ENCODE measurements around the gene NF2.
"Not testable (repeated sequence)": the region's sequence is repeated elsewhere in the genome, so short reads cannot be mapped to it uniquely, and the experiment has no call there.

Gene NF2

DNA sequence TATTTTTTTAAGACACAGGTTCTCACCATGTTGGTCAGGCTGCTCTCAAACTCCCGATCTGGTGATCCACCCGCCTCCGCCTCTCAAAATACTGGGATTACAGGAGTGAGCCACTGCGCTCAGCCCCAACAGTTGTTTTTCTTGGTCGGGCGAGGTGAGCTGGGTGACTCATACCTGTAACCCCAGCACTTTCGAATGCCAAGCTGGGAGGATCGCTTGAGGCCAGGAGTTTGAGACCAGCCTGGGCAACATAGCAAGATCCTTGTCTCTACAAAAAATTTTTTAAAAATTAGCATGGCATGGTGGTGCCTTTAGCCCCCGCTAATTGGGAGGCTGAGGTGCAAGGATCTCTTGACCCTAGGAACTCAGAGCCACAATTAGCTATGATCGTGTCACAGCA is 7.0 kb upstream of the NF2 start:
- TF ChIP-seq, protein P1, sequence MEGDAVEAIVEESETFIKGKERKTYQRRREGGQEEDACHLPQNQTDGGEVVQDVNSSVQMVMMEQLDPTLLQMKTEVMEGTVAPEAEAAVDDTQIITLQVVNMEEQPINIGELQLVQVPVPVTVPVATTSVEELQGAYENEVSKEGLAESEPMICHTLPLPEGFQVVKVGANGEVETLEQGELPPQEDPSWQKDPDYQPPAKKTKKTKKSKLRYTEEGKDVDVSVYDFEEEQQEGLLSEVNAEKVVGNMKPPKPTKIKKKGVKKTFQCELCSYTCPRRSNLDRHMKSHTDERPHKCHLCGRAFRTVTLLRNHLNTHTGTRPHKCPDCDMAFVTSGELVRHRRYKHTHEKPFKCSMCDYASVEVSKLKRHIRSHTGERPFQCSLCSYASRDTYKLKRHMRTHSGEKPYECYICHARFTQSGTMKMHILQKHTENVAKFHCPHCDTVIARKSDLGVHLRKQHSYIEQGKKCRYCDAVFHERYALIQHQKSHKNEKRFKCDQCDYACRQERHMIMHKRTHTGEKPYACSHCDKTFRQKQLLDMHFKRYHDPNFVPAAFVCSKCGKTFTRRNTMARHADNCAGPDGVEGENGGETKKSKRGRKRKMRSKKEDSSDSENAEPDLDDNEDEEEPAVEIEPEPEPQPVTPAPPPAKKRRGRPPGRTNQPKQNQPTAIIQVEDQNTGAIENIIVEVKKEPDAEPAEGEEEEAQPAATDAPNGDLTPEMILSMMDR (IDR thresholded peaks at IDR 0.05; ENCODE audit: poor library complexity, severe bottlenecking) = no peak
- Histone ChIP-seq H3K36me3 (ENCODE audit: low read depth) (no peaks in the 10 kb centered on the region), H3K27ac (ENCODE audit: poor library complexity, severe bottlenecking) (no peak overlapping the region), H3K4me1 (ENCODE audit: insufficient read depth, poor library complexity, severe bottlenecking) (no peaks in the 10 kb centered on the region), H3K9me3 (ENCODE audit: severe bottlenecking) (no peaks in the 10 kb centered on the region), H3K27me3 (ENCODE audit: insufficient read depth, poor library complexity, severe bottlenecking) (no peaks in the 10 kb centered on the region), H3K4me3 (ENCODE audit: severe bottlenecking) (no peak overlapping the region)
- no peak for ATAC-seq (ENCODE audit: low read depth)
- no peak for DNase-seq (ENCODE audit: low spot score)

DNA sequence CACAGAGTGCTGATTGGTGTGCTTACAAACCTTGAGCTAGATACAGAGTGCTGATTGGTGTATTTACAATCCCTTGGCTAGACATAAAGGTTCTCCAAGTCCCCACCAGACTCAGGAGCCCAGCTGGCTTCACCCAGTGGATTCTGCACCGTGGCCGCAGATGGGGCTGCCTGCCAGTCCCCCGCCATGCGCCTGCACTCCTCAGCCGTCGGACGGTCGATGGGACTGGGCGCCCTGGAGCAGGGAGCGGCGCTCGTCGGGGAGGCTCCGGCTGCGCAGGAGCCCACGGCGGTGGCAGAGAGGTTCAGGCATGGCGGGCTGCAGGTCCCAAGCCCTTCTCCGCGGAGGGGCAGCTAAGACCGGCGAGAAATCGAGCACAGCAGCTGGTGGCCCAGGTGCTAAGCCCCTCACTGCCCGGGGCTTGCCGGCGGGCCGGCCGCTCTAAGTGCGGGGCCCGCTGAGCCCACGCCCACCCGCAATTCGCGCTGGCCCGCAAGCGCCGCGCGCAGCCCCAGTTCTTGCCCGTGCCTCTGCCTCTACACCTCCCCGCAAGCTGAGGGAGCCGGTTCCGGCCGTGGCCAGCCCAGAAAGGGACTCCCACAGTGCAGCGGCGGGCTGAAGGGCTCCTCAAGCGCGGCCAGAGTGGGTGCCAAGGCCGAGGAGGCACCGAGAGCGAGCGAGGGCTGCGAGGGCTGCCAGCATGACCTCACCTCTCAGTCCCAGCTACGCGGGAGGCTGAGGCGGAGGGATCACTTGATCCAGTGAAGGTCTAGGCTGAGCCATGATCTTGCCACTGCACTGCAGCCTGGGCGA is 5.4 kb upstream of the NF2 start:
- H3K4me1 ChIP-seq (ENCODE audit: insufficient read depth, poor library complexity, severe bottlenecking); H3K9me3 ChIP-seq (ENCODE audit: severe bottlenecking); H3K27me3 ChIP-seq (ENCODE audit: insufficient read depth, poor library complexity, severe bottlenecking); DNase-seq (ENCODE audit: low spot score); H3K4me3 ChIP-seq (ENCODE audit: severe bottlenecking); H3K27ac ChIP-seq (ENCODE audit: poor library complexity, severe bottlenecking); H3K36me3 ChIP-seq (ENCODE audit: low read depth); ATAC-seq (ENCODE audit: low read depth): not testable (repeated sequence)

DNA sequence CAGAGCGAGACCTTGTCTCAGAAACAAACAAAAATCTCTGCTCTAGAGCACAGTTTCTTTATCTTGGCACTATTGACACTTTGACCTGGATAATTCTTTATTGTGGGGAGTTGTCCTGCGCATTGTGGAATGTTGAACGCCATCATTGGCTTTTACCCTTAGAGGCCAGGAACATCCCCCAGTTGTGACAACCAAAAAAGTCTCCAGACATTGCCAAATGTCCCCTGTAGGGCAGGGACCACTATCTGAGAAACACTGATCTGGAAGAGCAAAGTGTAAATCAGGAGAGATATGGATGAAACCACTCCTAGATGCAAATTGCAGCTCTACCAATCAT is 4.8 kb upstream of the NF2 start:
- H3K9me3 ChIP-seq (ENCODE audit: severe bottlenecking) = no peaks in the 10 kb centered on the region
- ATAC-seq (ENCODE audit: low read depth) = no peak

DNA sequence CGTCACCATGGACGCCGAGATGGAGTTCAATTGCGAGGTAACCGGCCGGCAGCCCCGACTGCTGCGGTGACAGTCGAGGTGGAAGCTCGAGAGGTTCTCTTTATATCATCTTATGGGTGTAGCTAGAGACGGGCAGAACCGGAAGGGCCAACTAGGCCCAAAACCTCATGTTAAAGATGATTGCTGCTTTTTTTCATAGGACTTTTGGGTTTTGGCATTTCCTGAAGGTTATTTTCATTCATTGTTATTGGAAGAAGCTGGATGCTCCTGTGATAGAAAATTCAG is 585 bp downstream of the NF2 start:
- no peak for DNase-seq (ENCODE audit: low spot score)
- no peak for ATAC-seq (ENCODE audit: low read depth)
- TF ChIP-seq, protein P1 (IDR thresholded peaks at IDR 0.05; ENCODE audit: poor library complexity, severe bottlenecking) = no peak
- Histone ChIP-seq H3K36me3 (ENCODE audit: low read depth) (peaks cover 13% of the 10 kb centered on the region; the same call in 1 of the 2 replicates), H3K4me3 (ENCODE audit: severe bottlenecking) (peak overlapping the region; percentile 74), H3K27ac (ENCODE audit: poor library complexity, severe bottlenecking) (peak overlapping the region; percentile 63), H3K4me1 (ENCODE audit: insufficient read depth, poor library complexity, severe bottlenecking) (peaks cover 6% of the 10 kb centered on the region), H3K9me3 (ENCODE audit: severe bottlenecking) (no peaks in the 10 kb centered on the region), H3K27me3 (ENCODE audit: insufficient read depth, poor library complexity, severe bottlenecking) (no peaks in the 10 kb centered on the region)

More for the DNA sequence above, 4.8 kb upstream of the NF2 start:
- peaks cover 3% of the 10 kb centered on the region for H3K4me1 ChIP-seq (ENCODE audit: insufficient read depth, poor library complexity, severe bottlenecking)
- H3K27me3 ChIP-seq (ENCODE audit: insufficient read depth, poor library complexity, severe bottlenecking) = no peaks in the 10 kb centered on the region
- H3K4me3 ChIP-seq (ENCODE audit: severe bottlenecking) = no peak overlapping the region
- no peaks in the 10 kb centered on the region for H3K36me3 ChIP-seq (ENCODE audit: low read depth)
- no peak for DNase-seq (ENCODE audit: low spot score)
- TF ChIP-seq, protein P1 (IDR thresholded peaks at IDR 0.05; ENCODE audit: poor library complexity, severe bottlenecking) = no peak
- no peak overlapping the region for H3K27ac ChIP-seq (ENCODE audit: poor library complexity, severe bottlenecking)

DNA sequence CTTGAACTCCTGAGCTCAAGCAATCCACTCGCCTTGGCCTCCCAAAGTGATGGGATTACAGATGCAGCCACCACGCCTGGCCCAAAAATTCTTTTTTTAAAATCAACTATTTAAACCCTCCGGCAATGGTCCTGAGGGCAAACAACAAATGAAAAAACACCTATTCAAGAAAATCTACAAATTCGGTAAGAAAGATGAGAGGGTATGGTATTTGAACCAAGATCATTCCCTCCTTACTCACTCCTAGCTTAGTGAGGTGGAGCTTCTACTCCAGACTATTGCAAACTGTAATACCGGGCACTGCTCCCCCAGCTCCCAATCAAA is 2.1 kb downstream of the NF2 start:
- peaks cover 17% of the 10 kb centered on the region; the same call in 1 of the 2 replicates for H3K36me3 ChIP-seq (ENCODE audit: low read depth)
- ATAC-seq (ENCODE audit: low read depth) (no peak), DNase-seq (ENCODE audit: low spot score) (no peak)
- H3K4me1 ChIP-seq (ENCODE audit: insufficient read depth, poor library complexity, severe bottlenecking) = peaks cover 6% of the 10 kb centered on the region
- TF ChIP-seq, protein P1 (IDR thresholded peaks at IDR 0.05; ENCODE audit: poor library complexity, severe bottlenecking) = no peak
- no peaks in the 10 kb centered on the region for H3K27me3 ChIP-seq (ENCODE audit: insufficient read depth, poor library complexity, severe bottlenecking)
- H3K9me3 ChIP-seq (ENCODE audit: severe bottlenecking) = no peaks in the 10 kb centered on the region
- peak overlapping the region; percentile 63 for H3K27ac ChIP-seq (ENCODE audit: poor library complexity, severe bottlenecking)
- no peak overlapping the region for H3K4me3 ChIP-seq (ENCODE audit: severe bottlenecking)
